H1 (cell line): ENCODE measurements around the gene NBEA. TPM values are rescaled to one million over a fixed set of nuclear protein-coding genes. Genes with fewer than 3 reads are reported as not detected.

Experiments
- CTCF ChIA-PET: fragments of 300-600 bp; sonication (Branson Sonifier 250); formaldehyde crosslinking; loops from one replicate; lab custom pipeline; 2021; ENCODE audit not compliant: partially characterized antibody; lab: Charles Lee
- POLR2A ChIA-PET: fragments of 300-600 bp; sonication (Branson Sonifier 250); formaldehyde crosslinking; loops from one replicate; lab custom pipeline; 2021; ENCODE audit warnings: inconsistent platforms; ENCODE audit not compliant: partially characterized antibody; lab: Charles Lee
- DNase-seq, 2 experiments: peaks; one replicate each; pipeline versions ENCODE4 v3.0.0 to v3.0.0-alpha.2; 2010 to 2022; ENCODE audit warnings: low spot score in 2 of 2, low read depth in 1 of 2, mixed read lengths in 1 of 2
- FAIRE-seq: peaks from 2 replicates; lab custom pipeline; 2011; peaks lifted over from hg19 to GRCh38; lab: Jason Lieb, UNC
- H2AFZ ChIP-seq: 2 replicates; pipeline ENCODE4 v1.8.1; 2012; ENCODE audit warnings: low read length, inconsistent platforms
- H2AK5ac ChIP-seq: 2 replicates; pipeline ENCODE4 v1.6.1; 2013; ENCODE audit warnings: low read depth, low read length
- H2BK120ac ChIP-seq: replicated peaks from 2 replicates; pipeline ENCODE3; 2013; ENCODE audit warnings: low read depth, low read length, inconsistent platforms
- H2BK12ac ChIP-seq: 2 replicates; pipeline ENCODE4 v1.6.1; 2013; ENCODE audit warnings: low read depth, low read length
- H2BK15ac ChIP-seq: 2 replicates; pipeline ENCODE4 v1.6.1; 2013; ENCODE audit warnings: low read length
- H2BK20ac ChIP-seq: 2 replicates; pipeline ENCODE4 v1.6.1; 2013; ENCODE audit warnings: low read length
- H2BK5ac ChIP-seq: 2 replicates; pipeline ENCODE4 v1.6.1; 2013; ENCODE audit warnings: low read depth, low read length
- H3K14ac ChIP-seq: 2 replicates; pipeline ENCODE4 v1.6.1; 2013; ENCODE audit warnings: inconsistent platforms; ENCODE audit not compliant: insufficient read length
- H3K18ac ChIP-seq: 2 replicates; pipeline ENCODE4 v1.6.1; 2013; ENCODE audit warnings: low read length; ENCODE audit errors: extremely low read depth
- H3K23ac ChIP-seq: 2 replicates; pipeline ENCODE4 v1.6.1; 2013; ENCODE audit warnings: inconsistent platforms; ENCODE audit not compliant: insufficient read length
- H3K23me2 ChIP-seq: 2 replicates; pipeline ENCODE4 v1.6.1; 2013; ENCODE audit warnings: low read depth, low read length
- H3K27ac ChIP-seq: 2 replicates; pipeline ENCODE4 v1.6.1; 2011; ENCODE audit warnings: low read depth, low read length, inconsistent platforms
- H3K27me3 ChIP-seq, 4 experiments: replicated peaks in 1 of 4; 1 replicate in 1 of 4; 2 replicates in 3 of 4; pipeline versions ENCODE4 v1.6.1 to v1.8.1; 2011 to 2013; ENCODE audit warnings: low read length in 3 of 4, mild to moderate bottlenecking in 3 of 4, inconsistent platforms in 2 of 4, mixed read lengths in 2 of 4, moderate library complexity in 1 of 4; ENCODE audit not compliant: control insufficient read depth in 3 of 4, insufficient read depth in 3 of 4; ENCODE audit errors: extremely low read depth in 1 of 4
- H3K36me3 ChIP-seq, 4 experiments: 2 replicates each; pipeline versions ENCODE4 v1.6.1 to v1.8.1; 2011 to 2013; ENCODE audit warnings: mild to moderate bottlenecking in 4 of 4, low read length in 3 of 4, moderate library complexity in 2 of 4, control low read depth in 1 of 4, inconsistent platforms in 1 of 4; ENCODE audit not compliant: insufficient read depth in 4 of 4, control insufficient read depth in 2 of 4
- H3K4ac ChIP-seq: replicated peaks from 2 replicates; pipeline ENCODE3; 2013; ENCODE audit warnings: low read length, low read depth, mixed read lengths, inconsistent platforms; ENCODE audit not compliant: insufficient read length
- H3K4me1 ChIP-seq, 4 experiments: replicated peaks in 1 of 4; 1 replicate in 1 of 4; 2 replicates in 3 of 4; pipeline versions ENCODE4 v1.6.1 to v1.8.1; 2011 to 2013; ENCODE audit warnings: low read length in 3 of 4, inconsistent platforms in 2 of 4, mixed read lengths in 1 of 4; ENCODE audit not compliant: insufficient read depth in 4 of 4, control insufficient read depth in 3 of 4
- H3K4me2 ChIP-seq, 2 experiments: 2 replicates each; pipeline versions ENCODE4 v1.6.1 to v1.8.1; 2011 to 2013; ENCODE audit warnings: low read depth in 2 of 2, low read length in 2 of 2, control low read depth in 1 of 2, inconsistent platforms in 1 of 2, mild to moderate bottlenecking in 1 of 2; ENCODE audit not compliant: insufficient read depth in 1 of 2
- H3K4me3 ChIP-seq, 4 experiments: fragments of 200-600, 300-600 bp in 1 of 4; sonication (generic), shearing (Covaris generic), sonication (Bioruptor Twin) in 1 of 4; 2 replicates each; pipeline versions ENCODE4 v1.5.1 to v1.8.1; 2011 to 2016; ENCODE audit warnings: low read length in 4 of 4, low read depth in 3 of 4, control low read depth in 2 of 4, inconsistent platforms in 2 of 4, mild to moderate bottlenecking in 2 of 4, mixed read lengths in 1 of 4, moderate library complexity in 1 of 4; ENCODE audit not compliant: insufficient read depth in 2 of 4; ENCODE audit errors: extremely low read depth in 1 of 4
- H3K56ac ChIP-seq: replicated peaks from 2 replicates; pipeline ENCODE3; 2013; ENCODE audit warnings: low read depth, mild to moderate bottlenecking, mixed read lengths, low read length, inconsistent platforms; ENCODE audit not compliant: insufficient read length
- H3K79me1 ChIP-seq: 2 replicates; pipeline ENCODE4 v1.6.1; 2013; ENCODE audit warnings: low read depth, low read length, control low read depth
- H3K79me2 ChIP-seq, 2 experiments: 2 replicates each; pipeline versions ENCODE4 v1.6.1 to v1.8.1; 2012 to 2013; ENCODE audit warnings: low read length in 2 of 2, mild to moderate bottlenecking in 2 of 2, inconsistent platforms in 1 of 2; ENCODE audit not compliant: insufficient read depth in 2 of 2, control insufficient read depth in 1 of 2
- H3K9ac ChIP-seq, 4 experiments: replicated peaks in 1 of 4; 1 replicate in 1 of 4; 2 replicates in 3 of 4; pipeline versions ENCODE4 v1.6.1 to v1.8.1; 2011 to 2013; ENCODE audit warnings: low read depth in 3 of 4, low read length in 3 of 4, control low read depth in 2 of 4, mild to moderate bottlenecking in 2 of 4, moderate library complexity in 2 of 4, inconsistent platforms in 1 of 4; ENCODE audit errors: extremely low read depth in 1 of 4
- H3K9me3 ChIP-seq, 2 experiments: 2 replicates each; pipeline versions ENCODE4 v1.6.1 to v1.8.1; 2012 to 2013; ENCODE audit warnings: mild to moderate bottlenecking in 2 of 2, moderate library complexity in 2 of 2, control low read depth in 1 of 2, inconsistent platforms in 1 of 2, low read depth in 1 of 2, low read length in 1 of 2, mixed read lengths in 1 of 2; ENCODE audit not compliant: insufficient read depth in 2 of 2
- H4K20me1 ChIP-seq, 2 experiments: replicated peaks in 1 of 2; 2 replicates each; pipeline versions ENCODE3 to v1.8.1; 2011 to 2013; ENCODE audit warnings: inconsistent platforms in 2 of 2, low read length in 2 of 2, mild to moderate bottlenecking in 1 of 2; ENCODE audit not compliant: insufficient read depth in 2 of 2, control insufficient read depth in 1 of 2
- H4K5ac ChIP-seq: 2 replicates; pipeline ENCODE4 v1.6.1; 2013; ENCODE audit warnings: low read length, low read depth, mixed read lengths, inconsistent platforms; ENCODE audit not compliant: insufficient read length
- H4K8ac ChIP-seq: 2 replicates; pipeline ENCODE4 v1.8.0; 2013; ENCODE audit warnings: mild to moderate bottlenecking, moderate library complexity, low read length, inconsistent platforms; ENCODE audit not compliant: insufficient read depth; ENCODE audit errors: extremely low read depth
- H4K91ac ChIP-seq: replicated peaks from 2 replicates; pipeline ENCODE3; 2013; ENCODE audit warnings: low read length, mixed read lengths, inconsistent platforms; ENCODE audit not compliant: insufficient read length
- ASH2L ChIP-seq: fragments of 200-600, 300-600 bp; sonication (generic); IDR thresholded peaks from one replicate; pipeline ENCODE4 v1.7.1; 2017; ENCODE audit warnings: low read length
- ATF3 ChIP-seq: IDR thresholded peaks from 2 replicates; pipeline ENCODE4 v1.6.1; 2011; ENCODE audit warnings: low read depth, mild to moderate bottlenecking, low read length; ENCODE audit not compliant: insufficient read depth
- BACH1 ChIP-seq: IDR thresholded peaks from 2 replicates; pipeline ENCODE4 v1.6.1; 2012; ENCODE audit warnings: low read length, improper control_type of control experiment
- BRCA1 ChIP-seq: IDR thresholded peaks from 2 replicates; pipeline ENCODE4 v1.6.1; 2012; ENCODE audit warnings: low read depth, low read length, improper control_type of control experiment
- CEBPB ChIP-seq: IDR thresholded peaks from 2 replicates; pipeline ENCODE4 v1.6.1; 2012; ENCODE audit warnings: low read depth, low read length
- CTBP2 ChIP-seq: IDR thresholded peaks from 2 replicates; pipeline ENCODE4 v1.7.0; 2011; ENCODE audit warnings: borderline replicate concordance, mild to moderate bottlenecking, moderate library complexity, mixed read lengths, low read length; ENCODE audit not compliant: insufficient read depth, insufficient read length
- EP300 ChIP-seq, 2 experiments: IDR thresholded peaks; 1 replicate in 1 of 2; 2 replicates in 1 of 2; pipeline ENCODE4 v1.6.1; 2011 to 2012; ENCODE audit warnings: low read depth in 2 of 2, low read length in 2 of 2, mild to moderate bottlenecking in 2 of 2, borderline replicate concordance in 1 of 2, inconsistent platforms in 1 of 2, moderate library complexity in 1 of 2
- GTF2F1 ChIP-seq: IDR thresholded peaks from 2 replicates; pipeline ENCODE4 v1.6.1; 2012; ENCODE audit warnings: low read depth, low read length, improper control_type of control experiment, borderline replicate concordance
- HDAC2 ChIP-seq, 2 experiments: fragments of 300-600 bp in 1 of 2; sonication (generic) in 1 of 2; IDR thresholded peaks; 2 replicates each; pipeline ENCODE4 v1.6.1; 2011 to 2012; ENCODE audit warnings: low read depth in 2 of 2, low read length in 2 of 2, mild to moderate bottlenecking in 2 of 2, moderate library complexity in 2 of 2, borderline replicate concordance in 1 of 2, inconsistent platforms in 1 of 2
- POLR2A ChIP-seq, 2 experiments: IDR thresholded peaks; 1 replicate in 1 of 2; 2 replicates in 1 of 2; pipeline ENCODE4 v1.6.1; 2011; ENCODE audit warnings: low read depth in 2 of 2, low read length in 2 of 2, mild to moderate bottlenecking in 2 of 2; ENCODE audit errors: control extremely low read depth in 1 of 2
- SIX5 ChIP-seq: IDR thresholded peaks from 2 replicates; pipeline ENCODE4 v1.6.1; 2011; ENCODE audit warnings: mild to moderate bottlenecking, low read depth, low read length
- SUZ12 ChIP-seq: fragments of 200-600 bp; sonication (generic); IDR thresholded peaks from 2 replicates; pipeline ENCODE4 v1.6.1; 2012; ENCODE audit warnings: mild to moderate bottlenecking, inconsistent platforms, low read length, moderate library complexity, mixed read lengths
- TAF1 ChIP-seq: IDR thresholded peaks from 2 replicates; pipeline ENCODE4 v1.6.1; 2011; ENCODE audit warnings: mild to moderate bottlenecking, low read depth, low read length
- WGBS, 2 experiments: shearing (Covaris generic) in 1 of 2; methylation state at CpG; one replicate each; pipeline versions ENCODE4 v1.1.6 to v1.1.7; 2013 to 2015; ENCODE audit warnings: low lambda C conversion rate in 2 of 2, mixed read lengths in 2 of 2, inconsistent platforms in 1 of 2, low coverage in 1 of 2, missing lambda C conversion rate in 1 of 2; ENCODE audit not compliant: insufficient replicate concordance in 2 of 2, insufficient coverage in 1 of 2, insufficient read length in 1 of 2; ENCODE audit errors: extremely low coverage in 1 of 2, missing lambda C conversion rate in 1 of 2; 5-methylcytosine and 5-hydroxymethylcytosine counted together
- polyA plus RNA-seq, 7 experiments: library from polyadenylated mRNA; depleted of rRNA in 3 of 7; stranded (reverse) in 5 of 7; unstranded in 2 of 7; fragments of >200 nt in 5 of 7; fragments of 200-250 nt in 2 of 7; gene quantifications; 1 replicate in 5 of 7; 2 replicates in 1 of 7; 4 replicates in 1 of 7; pipeline versions ENCODE4 v1.2.1 to v1.2.3, GENCODE V29; 2011 to 2013; ENCODE audit warnings: missing spikeins in 2 of 7, mixed read lengths in 2 of 7
- total RNA-seq: library from RNA; stranded (reverse); fragmentation: NEBNext Ultra II Directional; extraction: Animal tissue kit (Norgen Biotek cat#: 25700); gene quantifications from 2 replicates; pipeline ENCODE4 v1.2.1, GENCODE V29; 2021

Gene NBEA
- total and polyA plus RNA-seq, 2 of the 8 experiments (the other 6 are each of a cell fraction or from before 2014, with no cell fraction given): 14.2 to 21.5 TPM

- no peak overlapping the region for H3K56ac ChIP-seq
- no peaks in the 10 kb centered on the region for H3K36me3 ChIP-seq
- H3K14ac ChIP-seq: no peak overlapping the region
- no peak for FAIRE-seq
- H3K79me1 ChIP-seq: no peaks in the 10 kb centered on the region
- no peak overlapping the region for H2AK5ac ChIP-seq
- 92% methylated on average over 11 of the region's 11 CpGs; no CpG with 5 or more reads in 1 of the 2 experiments for WGBS, 2 experiments
- H2BK120ac ChIP-seq: no peak overlapping the region
- H2BK20ac ChIP-seq: no peak overlapping the region
- H4K91ac ChIP-seq: no peak overlapping the region
- H3K79me2 ChIP-seq: no peaks in the 10 kb centered on the region
- H3K9me3 ChIP-seq: no peaks in the 10 kb centered on the region
- H2BK15ac ChIP-seq: no peak overlapping the region
- POLR2A ChIA-PET: no interaction called here
- H3K27ac ChIP-seq: no peak overlapping the region
- H2BK5ac ChIP-seq: no peak overlapping the region
- no peak overlapping the region for H4K5ac ChIP-seq
- no peaks in the 10 kb centered on the region for H4K20me1 ChIP-seq
- H3K9ac ChIP-seq: no peak overlapping the region
- H3K4me2 ChIP-seq: no peak overlapping the region
- no peak overlapping the region for H3K4me3 ChIP-seq
- H3K4ac ChIP-seq: no peak overlapping the region
- no peak overlapping the region for H4K8ac ChIP-seq
- no peaks in the 10 kb centered on the region for H3K23me2 ChIP-seq
- H2BK12ac ChIP-seq: no peak overlapping the region
- H3K27me3 ChIP-seq: no peaks in the 10 kb centered on the region
- H3K23ac ChIP-seq: no peak overlapping the region
- no peak for DNase-seq
- CTCF ChIA-PET: interaction anchor here (2.3 kb wide), 1 partner anchor 22 kb away, joined by 7 read pairs; no protein-coding TSS in a partner anchor
- peak overlapping the region; percentile 78; the same call in 1 of the 2 replicates for H2AFZ ChIP-seq
- no peak overlapping the region for H3K18ac ChIP-seq
- peaks cover 0 to 10% (median 5%) of the 10 kb centered on the region in 4 experiments; a peak in 5 of 7 replicates for H3K4me1 ChIP-seq
- TF ChIP-seq SIX5 (no peak), ATF3 (no peak), POLR2A (IDR thresholded peaks at IDR 0.05; ENCODE audit: control extremely low read depth in 1 of 2, low read depth in 2 of 2, low read length in 2 of 2) (no peak), GTF2F1 (no peak), TAF1 (no peak), BACH1 (no peak), HDAC2 (IDR thresholded peaks at IDR 0.05; ENCODE audit: borderline replicate concordance in 1 of 2, low read depth in 2 of 2, low read length in 2 of 2) (no peak), SUZ12 (no peak), CTBP2 (no peak), CEBPB (no peak), EP300 (IDR thresholded peaks at IDR 0.05; ENCODE audit: borderline replicate concordance in 1 of 2, low read depth in 2 of 2, low read length in 2 of 2) (no peak), ASH2L (no peak), BRCA1 (no peak)
Measured at GRCh38 chr13:35698911-35699576, 757.0 kb downstream of the NBEA start.
